ENCODE measurements around the gene SIPA1L3. TPM values are rescaled to one million over a fixed set of nuclear protein-coding genes. Genes with fewer than 3 reads are reported as not detected.

The SIPA1L3 gene
- total RNA-seq, 1 donor from 2014 or later = 66.7 TPM

DNA sequence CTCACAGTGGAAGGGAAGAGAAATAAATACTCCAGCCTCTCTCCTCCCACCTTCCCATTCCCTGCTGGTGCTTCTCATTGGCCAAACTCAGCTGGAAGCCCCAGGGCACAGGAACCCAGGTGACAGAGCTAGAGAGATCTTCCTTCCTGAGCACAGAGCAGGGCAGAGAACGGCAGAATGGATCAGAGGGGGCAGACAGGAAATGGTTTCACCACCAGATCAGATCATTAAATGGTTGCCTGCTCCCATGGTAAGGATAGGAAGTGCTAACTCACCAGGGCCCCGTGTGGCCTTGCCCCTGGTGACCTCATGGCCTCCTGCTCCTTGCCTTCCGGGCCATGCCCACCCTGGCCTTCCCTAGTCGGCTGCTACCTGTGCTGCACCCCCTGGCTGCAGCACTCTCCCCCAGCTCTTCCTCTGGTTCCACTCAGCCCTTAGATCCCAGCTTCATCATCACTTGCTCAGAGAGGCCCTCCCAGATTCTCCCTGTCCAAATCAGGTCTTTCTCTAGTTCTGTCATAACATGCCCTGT, 208.3 kb downstream of the SIPA1L3 start:
- no peak overlapping the region for H3K4me3 ChIP-seq (ENCODE audit: low read depth, low read length)
- no peak for DNase-seq (ENCODE audit: low read depth)
- TF ChIP-seq, protein P1, sequence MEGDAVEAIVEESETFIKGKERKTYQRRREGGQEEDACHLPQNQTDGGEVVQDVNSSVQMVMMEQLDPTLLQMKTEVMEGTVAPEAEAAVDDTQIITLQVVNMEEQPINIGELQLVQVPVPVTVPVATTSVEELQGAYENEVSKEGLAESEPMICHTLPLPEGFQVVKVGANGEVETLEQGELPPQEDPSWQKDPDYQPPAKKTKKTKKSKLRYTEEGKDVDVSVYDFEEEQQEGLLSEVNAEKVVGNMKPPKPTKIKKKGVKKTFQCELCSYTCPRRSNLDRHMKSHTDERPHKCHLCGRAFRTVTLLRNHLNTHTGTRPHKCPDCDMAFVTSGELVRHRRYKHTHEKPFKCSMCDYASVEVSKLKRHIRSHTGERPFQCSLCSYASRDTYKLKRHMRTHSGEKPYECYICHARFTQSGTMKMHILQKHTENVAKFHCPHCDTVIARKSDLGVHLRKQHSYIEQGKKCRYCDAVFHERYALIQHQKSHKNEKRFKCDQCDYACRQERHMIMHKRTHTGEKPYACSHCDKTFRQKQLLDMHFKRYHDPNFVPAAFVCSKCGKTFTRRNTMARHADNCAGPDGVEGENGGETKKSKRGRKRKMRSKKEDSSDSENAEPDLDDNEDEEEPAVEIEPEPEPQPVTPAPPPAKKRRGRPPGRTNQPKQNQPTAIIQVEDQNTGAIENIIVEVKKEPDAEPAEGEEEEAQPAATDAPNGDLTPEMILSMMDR (conservative IDR thresholded peaks at IDR 0.05; ENCODE audit: low read depth, low read length) = no peak

DNA sequence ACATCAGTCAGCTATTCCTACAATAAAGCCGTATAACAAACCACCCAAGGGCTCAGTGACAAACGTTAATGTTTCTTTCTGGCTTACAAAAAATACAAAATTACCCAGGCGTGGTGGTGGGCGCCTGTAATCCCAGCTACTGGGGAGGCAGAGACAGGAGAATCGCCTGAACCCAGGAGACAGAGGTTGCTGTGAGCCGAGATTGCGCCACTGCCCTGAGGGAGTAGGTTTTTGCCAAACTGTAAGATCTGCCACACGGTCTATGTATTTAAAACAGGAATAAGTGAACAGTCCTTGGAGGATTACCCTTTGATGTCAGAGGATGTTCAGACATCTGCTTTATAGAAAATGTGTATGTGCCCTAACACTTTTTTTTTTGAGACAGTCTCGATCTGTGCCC, 211.2 kb downstream of the SIPA1L3 start:
- no peak for DNase-seq (ENCODE audit: low read depth)
- H3K4me3 ChIP-seq (ENCODE audit: low read depth, low read length) = no peak overlapping the region
- TF ChIP-seq, protein P1 (conservative IDR thresholded peaks at IDR 0.05; ENCODE audit: low read depth, low read length) = no peak

DNA sequence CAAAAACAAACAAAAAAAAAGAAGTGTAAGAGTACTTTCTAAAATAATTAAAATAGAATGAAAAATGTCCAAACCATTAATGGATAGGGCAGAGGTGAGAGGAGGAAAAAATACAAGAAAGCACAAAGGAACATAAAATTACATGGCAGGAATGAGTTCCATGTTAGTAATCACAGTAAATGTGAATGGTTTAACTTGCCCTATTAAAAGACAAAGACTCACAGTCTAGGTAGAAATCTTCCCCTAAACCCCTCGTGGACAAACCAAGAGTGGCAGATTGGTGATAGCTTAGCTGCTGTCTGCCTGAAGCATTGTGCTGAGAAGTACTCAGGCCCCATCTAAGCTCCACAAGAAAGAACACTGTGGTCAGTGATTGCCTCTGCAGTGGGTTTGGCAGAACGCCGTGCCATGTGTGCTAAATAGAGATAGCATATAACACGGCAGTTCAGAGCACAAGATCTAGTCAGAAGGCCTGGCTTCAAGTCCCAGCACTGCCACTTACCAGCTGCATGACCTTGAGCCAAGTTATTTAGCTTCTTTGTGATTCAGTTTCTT, 213.5 kb downstream of the SIPA1L3 start:
- no peak overlapping the region for H3K4me3 ChIP-seq (ENCODE audit: low read depth, low read length)
- DNase-seq (ENCODE audit: low read depth) = no peak
- TF ChIP-seq, protein P1 (conservative IDR thresholded peaks at IDR 0.05; ENCODE audit: low read depth, low read length) = no peak

DNA sequence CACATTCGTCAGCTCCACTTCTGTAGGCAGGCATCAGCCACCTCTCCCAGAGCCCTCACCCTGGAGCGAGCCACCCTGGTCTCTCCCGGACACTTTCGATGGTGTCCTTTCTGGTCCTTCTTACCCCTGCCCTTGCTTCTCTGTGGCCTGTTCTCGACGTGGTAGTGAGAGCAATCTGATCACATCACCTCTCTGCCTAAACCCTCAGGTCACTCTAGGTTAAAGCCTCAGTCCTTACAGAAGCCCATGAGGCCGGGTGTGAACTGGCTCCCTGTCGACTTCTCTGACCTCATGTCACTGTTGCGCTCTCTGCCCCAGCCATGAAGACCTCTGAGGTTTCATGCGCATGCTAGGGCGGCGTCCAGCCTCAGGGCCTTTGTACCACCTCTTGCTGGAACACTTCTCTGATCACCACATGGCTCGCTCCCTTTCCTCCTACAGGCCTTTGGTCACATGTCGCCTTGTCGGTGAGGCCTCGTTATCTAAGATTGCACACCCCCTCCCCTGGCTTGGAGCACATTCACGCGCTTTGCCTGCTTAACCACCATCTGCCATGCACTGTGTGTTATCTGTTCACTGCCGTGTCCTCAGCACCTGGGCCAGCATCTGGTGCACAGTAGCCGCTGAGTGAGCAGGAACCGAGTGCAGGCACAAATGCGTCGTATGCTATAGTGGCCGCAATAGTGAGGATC, 215.5 kb downstream of the SIPA1L3 start:
- H3K4me3 ChIP-seq (ENCODE audit: low read depth, low read length) = no peak overlapping the region
- no peak for DNase-seq (ENCODE audit: low read depth)
- TF ChIP-seq, protein P1 (conservative IDR thresholded peaks at IDR 0.05; ENCODE audit: low read depth, low read length) = no peak

DNA sequence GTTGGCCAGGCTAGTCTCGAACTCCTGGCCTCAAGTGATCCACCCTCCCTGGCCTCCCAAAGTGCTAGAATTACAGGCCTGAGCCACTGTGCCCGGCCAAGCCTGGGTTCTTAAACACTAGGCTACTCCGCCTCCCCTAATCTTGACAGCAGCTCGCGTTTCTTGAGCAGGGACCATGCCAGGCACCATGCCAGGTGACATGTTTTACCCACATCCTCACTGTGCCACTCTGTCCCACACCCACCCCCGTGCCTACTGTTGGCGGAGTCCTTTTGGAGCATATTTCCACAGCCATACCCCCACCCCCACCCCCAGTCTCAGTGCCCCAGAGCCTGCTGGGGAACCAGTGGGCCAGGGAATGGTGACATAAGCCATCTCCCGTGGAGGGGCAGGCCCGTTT, 218.2 kb downstream of the SIPA1L3 start:
- no peak for DNase-seq (ENCODE audit: low read depth)
- H3K4me3 ChIP-seq (ENCODE audit: low read depth, low read length) = no peak overlapping the region
- TF ChIP-seq, protein P1 (conservative IDR thresholded peaks at IDR 0.05; ENCODE audit: low read depth, low read length) = no peak

DNA sequence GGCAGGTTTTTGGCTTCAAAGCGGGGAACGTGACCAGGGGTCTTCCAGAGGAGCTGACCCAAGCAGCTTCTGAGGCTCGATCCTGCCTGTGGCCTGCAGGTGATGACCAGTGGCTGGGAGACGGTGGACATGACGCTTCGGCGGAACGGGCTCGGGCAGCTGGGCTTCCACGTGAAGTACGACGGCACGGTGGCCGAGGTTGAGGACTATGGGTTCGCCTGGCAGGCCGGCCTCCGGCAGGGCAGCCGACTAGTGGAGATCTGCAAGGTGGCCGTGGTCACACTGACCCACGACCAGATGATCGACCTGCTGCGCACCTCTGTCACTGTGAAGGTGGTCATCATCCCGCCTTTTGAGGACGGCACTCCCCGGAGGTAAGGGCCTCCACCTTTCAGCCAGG, 223.4 kb downstream of the SIPA1L3 start:
- no peak overlapping the region for H3K4me3 ChIP-seq (ENCODE audit: low read depth, low read length)
- TF ChIP-seq, protein P1 (conservative IDR thresholded peaks at IDR 0.05; ENCODE audit: low read depth, low read length) = no peak
- DNase-seq (ENCODE audit: low read depth) = no peak

DNA sequence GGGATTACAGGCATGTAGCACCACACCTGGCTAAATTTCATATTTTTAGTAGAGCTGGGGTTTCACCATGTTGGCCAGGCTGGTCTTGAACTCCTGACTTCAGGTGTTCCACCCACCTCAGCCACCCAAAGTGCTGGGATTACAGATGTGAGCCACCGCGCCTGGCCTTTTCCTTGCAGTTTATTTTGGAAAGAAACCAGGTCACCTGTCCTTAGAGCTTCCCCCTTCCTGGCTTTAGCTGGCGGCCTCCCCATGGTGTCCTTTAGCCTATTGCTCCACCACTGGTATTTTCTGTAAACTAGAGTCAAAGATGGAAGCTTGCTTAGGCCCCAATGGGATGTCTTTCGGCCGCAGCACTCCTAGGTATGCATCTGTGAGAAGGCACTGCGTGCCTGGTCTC, 225.8 kb downstream of the SIPA1L3 start:
- DNase-seq (ENCODE audit: low read depth) = no peak
- TF ChIP-seq, protein P1 (conservative IDR thresholded peaks at IDR 0.05; ENCODE audit: low read depth, low read length) = no peak
- H3K4me3 ChIP-seq (ENCODE audit: low read depth, low read length) = no peak overlapping the region

Data from epithelial cell of proximal tubule (primary cell).